SK-N-SH treated with all-trans-retinoic acid at 6 μM for 48 hours (cell line): ENCODE results near the gene IMMP2L.

Experiments used
- ARNTL ChIP-seq: fragments of 450-650 bp; formaldehyde crosslinking; IDR thresholded peaks from 2 replicates; pipeline ENCODE4 v1.5.0; 2020; ENCODE audit warnings: low read depth, mild to moderate bottlenecking, moderate library complexity, borderline replicate concordance
- ESRRG ChIP-seq: fragments of 250-450 bp; sonication (Bioruptor Pico); IDR thresholded peaks from 2 replicates; pipeline ENCODE4 v1.6.1; 2021; ENCODE audit warnings: mild to moderate bottlenecking
- GLIS3 ChIP-seq: fragments of 250-450 bp; sonication (Bioruptor Pico); IDR thresholded peaks from 2 replicates; pipeline ENCODE4 v1.5.0; 2020; ENCODE audit warnings: mild to moderate bottlenecking, moderate library complexity
- TF ChIP-seq, protein P1 (sequence below): fragments of 250-450 bp; sonication (Bioruptor Pico); IDR thresholded peaks from 2 replicates; pipeline ENCODE4 v1.5.1; 2020; ENCODE audit warnings: low read depth, mild to moderate bottlenecking, moderate library complexity
- TF ChIP-seq, protein P2 (sequence below): fragments of 250-450 bp; sonication (Bioruptor Pico); IDR thresholded peaks from 2 replicates; pipeline ENCODE4 v1.8.0; 2020; ENCODE audit warnings: mild to moderate bottlenecking, moderate library complexity, borderline replicate concordance

DNA sequence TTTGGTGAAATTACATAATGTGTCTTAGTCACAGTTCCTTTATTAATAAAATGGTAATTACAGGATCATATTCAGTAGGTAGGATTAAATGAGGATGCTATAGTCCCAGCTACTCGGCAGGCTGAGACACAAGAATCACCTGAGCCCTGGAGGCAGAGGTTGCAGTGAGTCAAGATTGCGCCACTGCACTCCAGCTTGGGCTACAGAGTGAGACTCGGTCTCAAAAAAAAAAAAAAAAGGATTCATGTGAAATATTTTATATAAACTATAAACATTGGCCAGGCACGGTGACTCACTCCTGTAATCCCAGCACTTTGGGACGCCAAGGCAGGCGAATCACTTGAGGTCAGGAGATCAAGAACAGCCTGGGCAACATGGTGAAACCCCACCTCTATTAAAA is 197.9 kb downstream of the IMMP2L start:
- TF ChIP-seq, protein P1, sequence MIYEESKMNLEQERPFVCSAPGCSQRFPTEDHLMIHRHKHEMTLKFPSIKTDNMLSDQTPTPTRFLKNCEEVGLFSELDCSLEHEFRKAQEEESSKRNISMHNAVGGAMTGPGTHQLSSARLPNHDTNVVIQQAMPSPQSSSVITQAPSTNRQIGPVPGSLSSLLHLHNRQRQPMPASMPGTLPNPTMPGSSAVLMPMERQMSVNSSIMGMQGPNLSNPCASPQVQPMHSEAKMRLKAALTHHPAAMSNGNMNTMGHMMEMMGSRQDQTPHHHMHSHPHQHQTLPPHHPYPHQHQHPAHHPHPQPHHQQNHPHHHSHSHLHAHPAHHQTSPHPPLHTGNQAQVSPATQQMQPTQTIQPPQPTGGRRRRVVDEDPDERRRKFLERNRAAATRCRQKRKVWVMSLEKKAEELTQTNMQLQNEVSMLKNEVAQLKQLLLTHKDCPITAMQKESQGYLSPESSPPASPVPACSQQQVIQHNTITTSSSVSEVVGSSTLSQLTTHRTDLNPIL, result no peak
- TF ChIP-seq, protein P2, sequence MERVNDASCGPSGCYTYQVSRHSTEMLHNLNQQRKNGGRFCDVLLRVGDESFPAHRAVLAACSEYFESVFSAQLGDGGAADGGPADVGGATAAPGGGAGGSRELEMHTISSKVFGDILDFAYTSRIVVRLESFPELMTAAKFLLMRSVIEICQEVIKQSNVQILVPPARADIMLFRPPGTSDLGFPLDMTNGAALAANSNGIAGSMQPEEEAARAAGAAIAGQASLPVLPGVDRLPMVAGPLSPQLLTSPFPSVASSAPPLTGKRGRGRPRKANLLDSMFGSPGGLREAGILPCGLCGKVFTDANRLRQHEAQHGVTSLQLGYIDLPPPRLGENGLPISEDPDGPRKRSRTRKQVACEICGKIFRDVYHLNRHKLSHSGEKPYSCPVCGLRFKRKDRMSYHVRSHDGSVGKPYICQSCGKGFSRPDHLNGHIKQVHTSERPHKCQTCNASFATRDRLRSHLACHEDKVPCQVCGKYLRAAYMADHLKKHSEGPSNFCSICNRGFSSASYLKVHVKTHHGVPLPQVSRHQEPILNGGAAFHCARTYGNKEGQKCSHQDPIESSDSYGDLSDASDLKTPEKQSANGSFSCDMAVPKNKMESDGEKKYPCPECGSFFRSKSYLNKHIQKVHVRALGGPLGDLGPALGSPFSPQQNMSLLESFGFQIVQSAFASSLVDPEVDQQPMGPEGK, result no peak
- TF ChIP-seq ESRRG (no peak), GLIS3 (CRISPR knock-in tag) (no peak), ARNTL (CRISPR knock-in tag) (no peak)
